Left ventricle myocardium superior (tissue), 1 donor: ENCODE measurements around the gene EPHB1. TPM values are rescaled to one million over a fixed set of nuclear protein-coding genes. Genes with fewer than 3 reads are reported as not detected.

Source experiments
- ATAC-seq: fragments of 200-7000 bp; cut with Tn5 transposase; one replicate; pipeline ENCODE4 v1.9.1; 2020; ENCODE audit warnings: mild to moderate bottlenecking, moderate library complexity
- DNase-seq: peaks from one replicate; pipeline ENCODE4 v3.0.0-alpha.2; 2020
- intact Hi-C: fragments of 100-400 bp; cut with micrococcal nuclease; formaldehyde crosslinking; loops from one replicate; pipeline ENCODE4 v1.11.0; 2022
- total RNA-seq: library from RNA; stranded (reverse); fragmentation: NEBNext Ultra II Directional; extraction: Animal tissue kit (Norgen Biotek cat#: 25700); gene quantifications from one replicate; pipeline ENCODE4 v1.2.1, GENCODE V29; 2021
- donor health status: DM: no; HTN: yes; CAD: no; lungs with severe emphysema.

Gene EPHB1
- total RNA-seq, 1 donor from 2014 or later, result 1.8 TPM

DNA sequence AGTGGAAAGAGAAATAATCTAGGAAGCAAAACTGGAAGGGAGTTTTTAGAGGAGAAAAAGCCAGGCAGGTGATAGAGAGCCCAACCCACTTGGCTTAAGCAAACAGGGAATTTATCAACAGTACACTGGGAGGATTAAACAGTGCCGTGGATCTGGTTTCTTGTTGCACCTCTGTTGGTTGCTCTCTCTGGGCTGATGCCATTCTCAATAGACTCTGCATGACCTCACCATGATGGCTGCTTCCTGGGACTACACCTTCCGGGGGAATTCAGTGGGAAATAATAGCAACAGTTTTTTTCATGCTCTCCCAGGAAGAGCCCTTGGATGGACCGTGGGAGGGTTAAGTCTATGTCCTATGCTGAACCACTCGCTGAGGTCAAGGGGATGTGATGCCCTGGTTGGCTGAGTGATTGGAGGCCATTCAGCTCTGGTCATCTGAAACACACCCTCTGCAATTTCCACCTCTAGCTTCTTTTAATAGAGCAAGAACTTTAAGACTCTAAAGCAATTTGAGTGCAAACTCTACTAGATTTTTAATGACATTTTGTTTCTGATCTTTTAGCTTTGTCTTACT, 74.2 kb downstream of the EPHB1 start:
- intact Hi-C loops, result no loop called here
- DNase-seq, result no peak
- ATAC-seq, result no peak

DNA sequence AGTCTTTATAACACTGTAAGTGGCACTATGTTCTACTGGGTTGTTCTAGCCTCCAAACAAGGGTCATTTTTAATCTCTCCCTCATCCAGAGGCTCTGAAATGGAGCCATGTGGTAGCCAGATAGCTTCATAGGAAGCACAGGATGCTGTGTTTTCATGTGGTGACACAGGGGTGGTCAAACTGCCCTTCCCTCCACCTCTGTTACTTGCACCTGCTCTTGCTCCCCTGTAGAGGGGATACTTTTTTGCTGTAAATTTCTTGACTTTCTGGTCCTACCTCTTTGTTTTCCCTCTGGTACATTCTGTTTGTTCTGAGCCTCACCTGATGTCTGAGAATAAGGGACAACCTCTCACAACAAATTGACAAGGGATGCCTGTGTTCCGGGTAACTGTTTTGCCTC, 76.8 kb downstream of the EPHB1 start:
- ATAC-seq (no peak), DNase-seq (no peak)
- intact Hi-C loops, result no loop called here

DNA sequence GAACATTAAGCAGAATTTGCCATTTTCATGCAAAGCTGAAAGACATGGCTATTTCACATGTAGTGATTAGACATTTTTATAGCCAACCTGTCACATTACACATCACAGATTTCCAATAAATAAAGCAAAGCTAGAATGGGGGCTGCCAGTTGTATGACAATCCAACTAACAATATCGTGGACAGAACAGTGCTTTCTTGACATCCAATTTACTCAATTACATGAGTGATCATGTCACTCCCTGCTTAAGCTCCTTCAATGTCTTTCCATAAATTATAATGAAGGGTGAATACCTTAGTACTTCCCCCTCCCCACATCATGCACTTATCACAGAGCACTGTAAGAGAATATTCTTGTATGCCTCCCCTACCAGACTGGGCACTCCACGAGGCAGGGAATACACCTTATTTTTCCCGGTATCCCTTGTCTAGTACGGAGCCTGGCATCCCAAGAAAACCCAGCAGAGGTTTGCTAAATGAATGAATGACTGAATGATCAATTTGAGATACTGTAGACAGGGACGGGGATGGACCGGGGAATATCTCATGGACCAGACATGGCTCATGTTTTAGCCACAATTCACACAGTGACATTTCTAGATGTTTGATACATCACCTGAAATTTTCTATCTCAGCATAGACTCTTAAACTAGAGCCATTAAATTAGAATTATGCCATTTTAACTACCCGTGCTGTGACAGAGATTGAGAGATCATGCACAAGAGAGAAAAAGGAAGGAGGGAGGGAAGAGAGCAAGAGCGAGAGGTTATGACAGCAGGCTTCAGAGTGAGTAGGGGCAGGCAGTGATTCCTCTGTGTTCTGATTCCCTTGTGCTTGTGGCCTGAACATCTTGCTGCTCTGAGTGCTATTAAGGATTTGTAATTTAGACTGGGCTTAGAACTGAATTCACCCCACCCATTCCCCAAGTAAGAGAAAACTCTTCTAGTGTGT, 77.7 kb downstream of the EPHB1 start:
- ATAC-seq (no peak), DNase-seq (no peak)
- intact Hi-C loops, result no loop called here

DNA sequence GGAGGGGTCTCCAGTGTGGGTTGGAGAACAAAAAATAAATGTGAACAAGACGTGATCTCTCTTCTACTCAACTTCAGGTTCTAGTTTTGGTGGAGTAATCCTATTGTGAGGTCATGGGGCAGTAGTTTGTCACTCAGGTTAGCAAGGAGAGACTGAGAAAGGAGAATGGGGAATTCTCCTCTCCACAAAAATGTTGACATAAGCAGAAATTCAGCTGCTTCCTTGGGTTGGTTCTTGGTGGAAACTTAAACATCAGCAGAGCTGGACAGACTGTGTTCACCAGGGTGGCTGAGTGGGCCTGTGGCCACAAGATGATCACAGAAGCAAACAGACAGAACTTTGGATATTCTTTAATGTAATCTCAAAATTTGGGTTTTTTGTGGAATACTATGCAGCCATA, 78.7 kb downstream of the EPHB1 start:
- intact Hi-C loops, result no loop called here
- ATAC-seq (no peak), DNase-seq (no peak)

DNA sequence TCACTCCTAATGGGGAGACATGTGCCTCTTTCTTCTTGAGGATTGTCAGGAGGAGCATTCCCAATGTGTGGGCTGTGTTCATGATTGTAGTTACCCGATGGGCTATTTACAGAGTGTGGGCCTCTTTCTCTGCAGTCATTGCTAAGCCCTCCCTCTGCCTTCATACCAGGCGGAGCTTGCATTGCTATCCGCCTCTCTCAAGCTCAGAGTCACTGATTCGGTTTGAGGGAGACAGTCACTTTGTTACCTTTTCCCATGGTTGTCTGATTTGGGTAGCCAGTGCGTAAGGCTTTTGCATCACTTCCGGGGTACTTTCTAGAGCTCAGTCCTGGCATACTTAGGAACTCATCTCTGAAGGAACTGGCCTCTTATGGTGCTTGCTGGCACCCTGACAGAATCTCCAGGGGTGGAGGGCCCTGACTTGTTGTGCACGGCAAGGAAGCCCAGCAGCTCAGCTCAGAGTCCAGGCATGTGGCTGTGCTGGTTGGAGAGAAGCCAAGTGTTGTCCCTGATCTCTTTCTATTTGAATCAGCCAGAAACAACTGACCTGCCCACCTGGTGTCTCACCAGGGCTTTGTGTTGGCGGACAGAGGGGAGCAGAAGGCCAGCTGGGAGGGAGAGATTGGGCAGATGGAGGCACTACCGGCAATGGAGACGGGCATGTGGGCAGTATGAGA, 79.8 kb downstream of the EPHB1 start:
- intact Hi-C loops, result no loop called here
- ATAC-seq (no peak), DNase-seq (no peak)

DNA sequence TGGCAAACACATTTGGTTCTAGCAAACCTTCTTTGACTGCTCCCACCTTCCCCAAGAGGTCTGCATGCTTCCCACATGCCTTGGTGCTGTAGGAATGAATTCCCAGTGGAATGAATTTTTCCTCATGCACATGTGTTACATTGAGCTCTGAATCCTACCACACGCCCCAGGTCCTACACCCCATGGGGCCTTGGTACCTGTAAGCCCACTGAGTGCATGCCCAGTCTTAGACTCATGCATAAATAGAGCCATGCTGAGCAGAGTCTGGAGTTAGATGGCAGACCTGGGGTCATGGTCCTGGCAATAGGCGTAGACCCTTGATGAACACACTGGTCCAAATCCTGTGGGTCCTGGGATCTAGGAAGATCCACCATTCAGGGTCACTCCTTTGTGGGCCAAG, 81.8 kb downstream of the EPHB1 start:
- DNase-seq, result no peak
- no peak for ATAC-seq

DNA sequence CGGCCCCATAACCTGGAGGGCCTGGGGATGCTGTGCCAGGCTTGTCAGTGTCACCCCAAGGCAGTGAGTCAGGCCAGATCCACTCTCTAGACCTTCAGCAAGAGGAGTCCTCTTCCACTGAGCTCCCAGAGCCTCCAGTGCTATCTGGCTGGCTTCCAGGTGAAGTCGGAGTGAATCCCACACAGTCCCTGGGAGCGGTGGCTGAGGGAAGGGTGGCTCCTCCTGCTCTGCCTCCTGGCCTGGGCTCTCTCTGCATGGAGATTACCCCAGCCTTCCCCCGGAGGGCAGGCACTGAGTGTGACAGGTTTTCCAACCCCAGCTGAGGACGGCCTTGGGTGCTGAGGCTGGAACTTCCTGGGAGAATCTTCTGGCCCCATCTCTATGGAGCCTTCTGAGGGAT, 82.7 kb downstream of the EPHB1 start:
- intact Hi-C loops, result no loop called here
- DNase-seq (no peak), ATAC-seq (no peak)

More for the DNA sequence above, 81.8 kb downstream of the EPHB1 start:
- intact Hi-C loops, result no loop called here

DNA sequence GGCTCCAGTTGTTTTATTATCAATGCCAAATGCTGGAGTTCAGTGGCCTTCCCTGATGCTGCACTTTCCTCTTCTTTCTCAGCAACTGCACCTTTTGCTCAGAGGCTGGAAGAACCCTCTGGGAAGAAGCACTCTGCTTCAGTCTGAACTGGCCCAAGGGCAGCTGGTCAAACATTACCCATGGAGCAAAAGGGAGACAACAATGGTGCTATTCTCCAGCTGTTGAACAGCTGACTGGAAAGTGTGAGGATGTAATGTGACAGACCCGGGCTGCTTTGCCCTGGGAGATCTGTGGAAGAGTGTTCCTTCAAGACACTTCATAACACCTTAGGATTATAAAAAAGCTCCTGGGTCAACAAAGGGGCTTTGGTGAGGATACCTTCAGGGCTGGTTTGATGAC, 84.9 kb downstream of the EPHB1 start:
- DNase-seq (no peak), ATAC-seq (no peak)
- intact Hi-C loops, result no loop called here

DNA sequence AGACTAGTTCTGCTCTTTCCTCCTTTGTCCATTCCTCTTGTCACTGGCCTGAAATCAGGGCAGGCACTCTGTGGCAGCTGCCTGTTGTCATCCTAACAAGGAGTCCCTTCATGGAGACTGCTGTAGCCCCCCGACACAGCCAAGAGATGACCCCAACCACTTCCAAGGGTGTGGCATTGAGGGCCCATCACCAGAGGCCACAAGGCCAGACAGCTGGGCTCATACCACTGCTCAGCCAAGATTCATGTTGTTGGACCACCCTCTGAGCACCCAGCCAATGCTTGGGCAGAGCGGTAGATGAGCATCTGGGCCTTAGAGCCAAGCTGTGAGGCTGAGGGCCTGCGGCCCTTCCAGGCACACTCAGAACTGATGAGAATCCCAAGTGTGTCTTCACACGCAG, 85.4 kb downstream of the EPHB1 start:
- ATAC-seq (no peak), DNase-seq (no peak)
- intact Hi-C loops, result no loop called here

DNA sequence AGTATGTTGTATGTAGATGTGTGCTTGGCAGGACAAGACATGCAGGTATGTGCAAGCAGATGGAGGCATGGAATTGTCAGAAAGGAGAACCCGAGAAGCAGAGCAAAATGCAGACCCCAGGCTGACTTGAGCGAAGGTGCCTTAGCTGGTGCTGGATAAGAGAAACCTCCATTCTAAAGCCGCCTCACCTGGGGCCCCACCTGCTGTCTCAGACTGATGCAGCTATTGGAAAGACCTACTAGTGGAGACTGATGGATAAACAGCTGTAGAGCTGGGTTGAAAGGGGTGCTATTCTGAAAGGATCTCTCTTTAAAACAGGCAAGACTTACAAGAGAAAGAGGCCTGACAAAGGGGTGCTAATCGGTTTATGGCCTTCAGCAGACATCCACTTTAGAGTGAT, 86.2 kb downstream of the EPHB1 start:
- intact Hi-C loops, result no loop called here
- DNase-seq (no peak), ATAC-seq (no peak)

DNA sequence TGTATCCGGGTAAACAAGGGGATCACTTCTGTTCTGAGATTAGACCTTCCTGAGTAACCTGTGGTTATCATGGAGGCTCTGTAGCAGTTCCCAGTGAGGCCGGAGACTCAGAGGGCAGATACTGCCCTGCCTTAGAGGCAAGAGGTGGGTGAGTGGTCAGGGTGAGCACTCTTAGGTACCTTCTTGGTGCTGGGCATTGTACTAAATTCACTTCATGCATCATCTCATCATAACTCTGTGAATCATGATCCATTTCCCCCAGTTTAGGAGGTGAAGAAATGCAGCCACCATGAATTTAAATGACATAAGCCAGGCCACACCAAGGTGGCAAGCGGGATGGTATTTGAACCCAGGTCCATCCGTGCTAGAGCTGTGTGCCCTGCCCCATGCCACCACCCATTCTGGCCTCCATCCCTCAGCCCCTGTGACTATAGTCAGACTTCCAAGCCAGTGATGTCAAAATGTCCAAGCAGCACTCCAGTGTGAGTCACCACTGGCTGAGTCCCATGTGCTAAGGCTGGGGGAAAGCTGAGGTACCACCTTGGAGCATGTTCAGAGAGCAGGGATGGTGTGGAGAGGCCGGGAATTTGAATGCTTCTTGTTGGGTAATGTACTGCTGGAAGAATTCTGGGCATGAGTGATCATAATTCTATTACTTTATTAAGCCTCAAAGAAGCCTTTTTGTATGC, 88.8 kb downstream of the EPHB1 start:
- ATAC-seq (no peak), DNase-seq (no peak)
- intact Hi-C loops, result no loop called here

DNA sequence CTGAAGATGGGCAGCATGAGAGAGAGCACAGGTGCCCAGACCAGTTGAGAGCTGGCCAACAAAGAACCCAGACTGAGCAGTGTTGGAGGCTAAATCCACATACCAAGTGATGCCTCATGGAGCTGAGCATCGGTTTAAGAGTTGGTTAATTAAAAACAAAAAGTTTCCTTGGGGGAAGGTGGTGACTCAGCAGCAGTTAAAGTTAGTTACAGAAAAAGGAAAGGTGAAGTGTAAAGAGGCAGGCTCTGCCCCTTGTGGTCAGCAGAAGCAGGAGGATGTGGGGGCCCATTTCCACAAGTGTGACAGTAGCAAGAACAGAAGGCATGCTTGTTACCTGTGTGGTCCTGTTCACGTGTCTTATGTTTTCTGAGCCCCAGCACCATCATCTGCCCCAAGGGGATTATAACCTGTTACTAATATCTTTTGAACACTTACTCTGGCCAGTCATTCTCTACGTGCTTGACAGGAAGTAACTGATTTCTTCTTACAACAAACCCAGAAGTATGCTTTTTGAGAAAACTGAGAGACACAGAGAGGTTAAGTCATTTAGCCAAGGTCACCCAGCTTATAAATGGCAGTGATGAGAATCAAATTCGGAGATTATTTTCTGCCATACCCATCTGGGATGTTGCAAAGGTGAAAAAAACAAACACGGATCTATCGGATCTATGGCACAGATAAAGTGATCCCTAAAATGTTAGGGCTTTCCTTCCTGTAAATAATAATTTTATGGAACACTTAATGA, 91.0 kb downstream of the EPHB1 start:
- no peak for ATAC-seq
- intact Hi-C loops, result no loop called here
- no peak for DNase-seq

DNA sequence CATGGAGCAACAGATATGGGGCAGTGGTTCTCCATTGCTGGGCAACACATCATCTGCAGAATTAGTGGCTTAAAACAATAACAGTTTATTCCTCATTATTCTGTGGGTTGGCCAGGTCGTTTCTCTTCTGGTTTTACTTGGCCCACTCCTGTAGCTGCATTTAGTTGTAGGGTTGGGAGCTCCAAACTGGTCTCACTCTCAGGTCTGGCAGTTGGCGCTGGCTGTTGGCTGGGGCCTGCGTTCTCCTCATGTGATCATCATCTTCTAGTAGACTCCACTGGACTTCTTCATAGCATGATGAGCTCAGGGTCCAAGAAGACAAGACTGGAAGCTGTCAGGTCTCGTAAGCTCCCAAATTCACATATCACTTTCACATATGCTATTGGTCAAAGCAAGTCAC, 91.9 kb downstream of the EPHB1 start:
- intact Hi-C loops, result no loop called here
- DNase-seq, result no peak
- no peak for ATAC-seq

DNA sequence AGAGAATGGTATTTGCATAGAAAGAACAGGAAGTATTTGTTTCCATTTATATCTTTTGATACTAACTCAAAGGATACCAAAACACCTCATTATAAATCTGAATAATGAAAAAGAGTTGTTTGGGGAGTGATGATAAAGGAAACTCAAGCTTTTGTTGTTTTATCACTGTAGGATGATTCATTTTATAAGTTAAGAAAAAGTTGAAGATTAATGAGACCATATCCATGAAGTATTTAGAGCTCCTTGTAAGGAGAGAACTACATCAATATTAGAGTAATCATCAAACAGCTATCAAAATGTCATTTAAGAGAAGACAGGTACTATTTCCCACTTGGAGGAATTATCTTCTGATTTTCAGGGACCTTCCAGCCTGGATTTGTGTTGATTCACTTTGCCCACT, 92.5 kb downstream of the EPHB1 start:
- ATAC-seq (no peak), DNase-seq (no peak)
- intact Hi-C loops, result no loop called here

DNA sequence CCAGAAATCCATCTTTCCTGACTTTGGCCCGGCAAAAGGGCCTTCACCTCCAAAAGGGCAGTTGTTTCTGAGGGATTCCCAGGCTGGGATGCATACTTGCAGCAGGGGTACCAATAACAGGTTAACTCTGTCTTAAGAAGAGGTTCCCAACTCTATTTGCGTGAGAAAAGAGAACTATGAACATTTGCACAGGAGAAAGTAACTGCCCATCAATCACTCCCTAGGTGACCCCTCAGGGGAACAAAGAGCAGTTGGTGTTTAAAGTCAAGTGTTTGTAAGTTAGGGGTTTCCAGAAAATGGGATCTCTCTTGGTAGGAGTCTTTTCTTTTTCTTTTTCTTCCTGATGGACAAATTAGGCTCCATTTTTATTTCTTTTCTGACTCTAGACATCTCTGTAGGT, 97.3 kb downstream of the EPHB1 start:
- no peak for ATAC-seq
- intact Hi-C loops, result no loop called here
- DNase-seq, result no peak

DNA sequence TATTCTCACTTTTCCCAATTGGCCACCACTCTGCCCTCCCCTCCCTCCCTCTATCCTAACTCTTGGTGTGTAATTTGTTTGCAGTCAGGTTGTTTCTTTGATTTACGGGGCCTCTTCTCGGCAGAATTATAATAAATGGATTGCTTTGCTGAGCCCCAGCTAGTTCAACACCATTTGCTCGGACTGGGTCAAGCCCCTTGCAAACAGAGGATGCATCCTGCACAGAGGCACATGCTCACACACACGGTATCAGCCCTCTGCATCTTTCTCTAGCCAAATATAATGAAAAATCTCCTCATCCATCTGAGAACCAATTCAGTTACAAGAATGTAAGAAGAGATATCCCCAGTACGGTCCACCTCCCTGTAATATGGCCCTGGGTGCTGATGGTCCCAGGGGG, 97.7 kb downstream of the EPHB1 start:
- intact Hi-C loops, result no loop called here
- DNase-seq (no peak), ATAC-seq (no peak)

DNA sequence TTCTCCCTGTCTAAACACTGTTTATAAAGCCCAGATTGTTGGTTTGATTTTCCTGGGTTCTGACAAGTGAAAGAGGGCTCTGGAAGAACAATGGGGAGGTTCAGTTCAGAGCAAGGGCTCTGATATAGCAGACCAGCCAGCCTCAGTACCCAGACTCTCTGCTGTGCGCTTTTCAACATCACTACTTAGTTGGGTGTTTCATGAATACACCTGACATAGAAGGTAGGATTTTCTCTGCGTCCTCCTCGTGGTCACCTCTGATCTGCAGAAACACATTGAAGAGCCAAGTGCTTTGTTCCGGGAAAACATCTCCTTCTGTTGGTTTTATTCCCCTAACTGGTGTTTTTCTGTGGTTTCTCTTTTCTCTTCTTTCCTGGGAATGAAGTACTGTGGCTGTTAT, 99.5 kb downstream of the EPHB1 start:
- ATAC-seq (no peak), DNase-seq (no peak)
- intact Hi-C loops, result no loop called here

DNA sequence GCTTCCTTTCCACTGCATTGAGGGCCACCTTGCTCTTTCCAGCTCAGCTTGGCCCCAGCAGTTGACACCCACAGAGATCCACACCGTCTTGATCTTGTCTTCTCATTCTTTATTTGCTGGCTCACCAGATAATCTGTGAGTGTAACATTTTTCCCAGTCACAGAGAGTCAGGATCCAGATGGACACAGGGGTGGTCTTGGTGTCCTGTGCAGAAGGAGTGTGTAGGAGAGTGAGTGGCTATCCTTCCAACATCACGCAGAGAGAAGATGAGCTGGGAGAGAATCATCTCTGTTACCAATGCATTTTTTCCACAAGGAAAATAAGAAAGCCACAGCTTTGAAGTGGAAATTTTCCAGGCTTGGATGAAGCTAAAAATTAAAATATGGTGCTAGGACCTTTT, 100.1 kb downstream of the EPHB1 start:
- DNase-seq (no peak), ATAC-seq (no peak)
- intact Hi-C loops, result no loop called here

DNA sequence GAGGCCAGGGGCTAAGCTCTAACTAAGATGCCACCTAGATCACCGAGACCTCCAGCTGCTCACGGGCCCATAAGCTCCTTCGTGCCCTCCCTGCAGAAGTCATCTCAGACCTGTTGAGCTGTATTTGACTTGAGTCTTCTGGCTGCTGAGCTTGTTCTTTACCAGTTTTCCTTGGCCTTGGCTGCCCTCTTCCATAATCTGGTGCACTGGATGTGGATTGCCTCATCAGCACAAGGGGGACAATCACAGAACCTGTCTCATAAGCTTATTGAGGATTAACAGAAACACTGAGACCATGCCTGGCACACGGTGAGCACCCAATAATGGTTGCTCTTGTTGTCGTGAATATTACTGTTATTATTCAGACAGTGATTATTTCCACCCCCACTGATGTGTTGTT, 101.1 kb downstream of the EPHB1 start:
- ATAC-seq, result no peak
- no peak for DNase-seq
- intact Hi-C loops, result no loop called here
